Esophagus squamous epithelium (tissue), 4 donors: ENCODE data around the gene FYTTD1.

Experiments used
- CTCF ChIP-seq, 6 experiments: fragments of 450-650 bp in 4 of 6; fragments of 200-600 bp in 2 of 6; sonication (generic) in 2 of 6; IDR thresholded peaks; one replicate each; pipeline ENCODE4 v1.5.1; 2016 to 2019; ENCODE audit warnings: antibody characterized with exemption in 6 of 6, mild to moderate bottlenecking in 4 of 6, moderate library complexity in 4 of 6
- POLR2A ChIP-seq, 4 donors: fragments of 450-650 bp; IDR thresholded peaks; one replicate each; pipeline ENCODE4 v1.6.1; 2017; ENCODE audit warnings: antibody characterized with exemption in 4 of 4, mild to moderate bottlenecking in 4 of 4, moderate library complexity in 3 of 4

GRCh38 chr3:197782230-197782629 lies 32.5 kb downstream of the FYTTD1 start:
- TF ChIP-seq CTCF (IDR thresholded peaks at IDR 0.05) (no peak), POLR2A (IDR thresholded peaks at IDR 0.05) (no peak)
